ENCODE results near the gene AHSG. TPM values are rescaled to one million over a fixed set of nuclear protein-coding genes. Genes with fewer than 3 reads are reported as not detected.

AHSG gene
- total and polyA plus RNA-seq, 2 donors (not counting 1 experiment from before 2014, with no cell fraction given) = not detected

DNA sequence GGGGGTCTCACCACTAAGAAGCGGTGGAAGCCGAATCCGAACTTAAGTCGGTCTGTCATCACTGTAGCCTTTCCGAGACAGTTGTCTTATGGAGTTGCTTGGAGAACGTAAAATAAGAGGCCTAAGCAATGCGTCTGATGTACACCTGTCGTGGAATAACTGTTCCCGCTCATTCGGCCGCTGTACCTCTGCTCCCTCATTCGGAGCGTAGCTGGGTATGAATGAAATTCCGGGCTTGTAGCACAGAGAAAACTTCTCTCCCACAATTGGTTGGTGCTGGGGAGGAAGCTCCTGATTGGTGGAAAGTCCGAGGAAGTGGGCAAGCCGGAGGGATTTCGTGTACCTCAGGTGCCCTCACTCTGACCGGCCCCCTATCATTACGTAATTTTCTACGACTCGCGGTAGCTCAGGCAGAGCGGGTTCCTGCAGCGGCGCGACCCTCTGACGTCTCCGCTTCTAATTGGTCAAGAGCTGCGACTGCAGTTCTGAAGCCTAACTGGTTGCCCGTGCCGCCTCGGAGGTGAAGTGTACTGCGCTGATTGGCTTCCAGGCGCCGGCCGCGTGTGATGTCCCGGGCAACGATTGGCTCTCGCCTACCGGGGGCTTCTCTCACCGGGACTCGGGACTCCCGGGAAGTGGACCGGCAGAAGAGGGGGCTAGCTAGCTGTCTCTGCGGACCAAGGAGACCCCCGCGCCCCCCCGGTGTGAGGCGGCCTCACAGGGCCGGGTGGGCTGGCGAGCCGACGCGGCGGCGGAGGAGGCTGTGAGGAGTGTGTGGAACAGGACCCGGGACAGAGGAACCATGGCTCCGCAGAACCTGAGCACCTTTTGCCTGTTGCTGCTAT is 42.5 kb upstream of the AHSG start, which contains the start of gene DNAJB11:
Gene DNAJB11 (plus strand): TSS at position 625 of the 845 bp plus-strand sequence. CDS start 178 bp downstream, at position 803.
- peak within 1 kb of the TSS; percentile 97 for H3K9ac ChIP-seq (ENCODE audit: insufficient read depth, low read length)
- H2AFZ ChIP-seq (ENCODE audit: low read length) = peak within 1 kb of the TSS; percentile 79
- H3K4me2 ChIP-seq (ENCODE audit: extremely low read depth, insufficient read depth, low read length) = peak within 1 kb of the TSS; percentile 77
- peak within 1 kb of the TSS; percentile 79 to 94 (median 88) for H3K4me3 ChIP-seq (replicated peaks in 1 of 4; ENCODE audit: control extremely low read depth in 1 of 4, insufficient read depth in 1 of 4, low read depth in 3 of 4, low read length in 4 of 4)
- H3K4me1 ChIP-seq (ENCODE audit: control insufficient read depth, extremely low read depth, insufficient read depth, low read length) = no peaks in the 10 kb centered on the region
- no peaks in the 10 kb centered on the region for H3K9me3 ChIP-seq (ENCODE audit: control insufficient read depth, insufficient read depth, low read depth, low read length)
- H3K36me3 ChIP-seq (ENCODE audit: control insufficient read depth, insufficient read depth, low read length) = peaks cover 3% of the 10 kb centered on the region
- peaks cover 16% of the 10 kb centered on the region for H3K79me2 ChIP-seq (ENCODE audit: control insufficient read depth, insufficient read depth, low read length)
- H4K20me1 ChIP-seq (ENCODE audit: control insufficient read depth, extremely low read depth, insufficient read depth, low read length) = no peaks in the 10 kb centered on the region
- peak within 1 kb of the TSS; percentile 96 for H3K27ac ChIP-seq (ENCODE audit: insufficient read depth, low read length)
- H3K27me3 ChIP-seq (ENCODE audit: control insufficient read depth, insufficient read depth, low read length) = no peaks in the 10 kb centered on the region
- peak; percentile 100 for DNase-seq (ENCODE audit: low read depth in 2 of 2)
- TF ChIP-seq EZH2 (IDR thresholded peaks at IDR 0.05; ENCODE audit: low read length, missing control alignments) (no peak), CTCF (conservative IDR thresholded peaks at IDR 0.05 in 1 of 2, IDR thresholded peaks at IDR 0.05 in 1 of 2; ENCODE audit: low read depth in 1 of 2, low read length in 2 of 2) (no peak)

DNA sequence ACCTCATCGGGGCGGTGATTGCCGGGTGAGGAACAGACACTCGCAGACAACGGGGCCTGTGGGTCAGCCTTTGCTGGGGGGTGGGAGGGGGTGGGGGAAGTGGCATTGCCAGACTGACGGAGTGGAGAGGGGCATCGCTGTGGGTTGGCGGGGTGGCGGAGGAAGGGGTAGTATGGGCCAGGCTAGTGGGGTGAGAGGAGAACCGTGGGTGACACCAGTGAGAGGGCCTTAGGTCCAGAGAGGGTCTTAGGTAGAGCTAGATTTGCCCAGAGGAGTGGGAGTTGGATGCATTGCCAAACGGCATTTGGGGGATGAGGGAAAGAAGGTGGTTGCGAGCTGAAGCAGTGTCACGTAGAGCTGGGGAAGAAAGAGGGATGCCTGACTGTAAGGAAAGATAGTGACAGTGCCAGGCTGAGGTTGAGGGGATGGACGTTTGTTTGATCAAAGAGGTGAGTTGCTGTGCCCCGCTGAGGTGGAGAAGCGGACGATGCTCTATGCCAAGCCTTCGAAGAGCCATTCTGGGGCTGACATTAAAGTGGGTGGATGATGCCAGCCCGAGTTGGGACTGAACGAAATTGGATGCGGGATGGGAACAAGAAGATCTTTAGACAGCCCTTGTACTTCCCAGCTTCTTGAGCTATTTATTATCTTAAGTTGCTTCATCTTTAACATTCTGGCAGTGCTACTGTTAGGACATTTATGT is 41.8 kb upstream of the AHSG start:
- peaks cover 16% of the 10 kb centered on the region for H3K79me2 ChIP-seq (ENCODE audit: control insufficient read depth, insufficient read depth, low read length)

More for the DNA sequence above, 41.8 kb upstream of the AHSG start:
- TF ChIP-seq CTCF (conservative IDR thresholded peaks at IDR 0.05 in 1 of 2, IDR thresholded peaks at IDR 0.05 in 1 of 2; ENCODE audit: low read depth in 1 of 2, low read length in 2 of 2) = no peak
- no peak for TF ChIP-seq EZH2 (IDR thresholded peaks at IDR 0.05; ENCODE audit: low read length, missing control alignments)
- Histone ChIP-seq H3K9me3 (ENCODE audit: control insufficient read depth, insufficient read depth, low read depth, low read length) (no peaks in the 10 kb centered on the region), H3K4me2 (ENCODE audit: extremely low read depth, insufficient read depth, low read length) (peak overlapping the region; percentile 77), H3K27me3 (ENCODE audit: control insufficient read depth, insufficient read depth, low read length) (no peaks in the 10 kb centered on the region), H4K20me1 (ENCODE audit: control insufficient read depth, extremely low read depth, insufficient read depth, low read length) (no peaks in the 10 kb centered on the region), H3K27ac (ENCODE audit: insufficient read depth, low read length) (peak overlapping the region; percentile 96), H2AFZ (ENCODE audit: low read length) (peak overlapping the region; percentile 79), H3K9ac (ENCODE audit: insufficient read depth, low read length) (peak overlapping the region; percentile 97), H3K36me3 (ENCODE audit: control insufficient read depth, insufficient read depth, low read length) (peaks cover 5% of the 10 kb centered on the region), H3K4me1 (ENCODE audit: control insufficient read depth, extremely low read depth, insufficient read depth, low read length) (no peaks in the 10 kb centered on the region), H3K4me3 (replicated peaks in 1 of 4; ENCODE audit: control extremely low read depth in 1 of 4, insufficient read depth in 1 of 4, low read depth in 3 of 4, low read length in 4 of 4) (peak overlapping the region; percentile 79 to 94 (median 88))
- DNase-seq (ENCODE audit: low read depth in 2 of 2) = no peak

All from fibroblast of lung (primary cell).